A549 (cell line): ENCODE measurements around the gene RBFOX1. TPM values are rescaled to one million over a fixed set of nuclear protein-coding genes. Genes with fewer than 3 reads are reported as not detected.

ENCODE experiments used
- ATAC-seq, 2 experiments: fragments of 200-7000 bp in 1 of 2; fragments of >200 bp in 1 of 2; cut with Nextera tagmentation in 1 of 2; cut with Tn5 transposase in 1 of 2; 3 replicates each; pipeline versions ENCODE4 v1.8.0 to v1.9.1; 2018 to 2020; ENCODE audit warnings: mild to moderate bottlenecking in 1 of 2, moderate library complexity in 1 of 2
- CTCF ChIA-PET: fragments of 300-600 bp; sonication (Branson Sonifier 250); formaldehyde crosslinking; extraction: SDS; loops from one replicate; lab custom pipeline; 2021; ENCODE audit warnings: antibody characterized with exemption, inconsistent platforms; lab: Yijun Ruan, JAX
- POLR2A ChIA-PET: fragments of 350-600 bp; formaldehyde crosslinking; extraction: SDS; loops from one replicate; lab custom pipeline; 2021; ENCODE audit warnings: antibody characterized with exemption, inconsistent platforms; lab: Yijun Ruan, JAX
- DNase-seq, 2 experiments: peaks; one replicate each; pipeline versions ENCODE4 v3.0.0 to v3.0.0-alpha.2; 2011 to 2016; ENCODE audit warnings: low read depth in 1 of 2, low spot score in 1 of 2
- FAIRE-seq: peaks from 2 replicates; lab custom pipeline; 2011; peaks lifted over from hg19 to GRCh38; lab: Jason Lieb, UNC
- H3K27ac ChIP-seq, 2 experiments: fragments of >200 bp; sonication (Bioruptor Twin); formaldehyde crosslinking; 3 replicates each; pipeline ENCODE4 v1.5.1; 2016 to 2017
- H3K4me1 ChIP-seq: fragments of >200 bp; sonication (Bioruptor Twin); formaldehyde crosslinking; 3 replicates; pipeline ENCODE4 v1.6.1; 2016
- H3K4me2 ChIP-seq: fragments of >200 bp; sonication (Bioruptor Twin); formaldehyde crosslinking; 3 replicates; pipeline ENCODE4 v1.6.1; 2016
- H3K4me3 ChIP-seq: fragments of >200 bp; sonication (Bioruptor Twin); formaldehyde crosslinking; 3 replicates; pipeline ENCODE4 v1.5.1; 2016
- H3K9me3 ChIP-seq: fragments of >200 bp; sonication (Bioruptor Twin); formaldehyde crosslinking; 3 replicates; pipeline ENCODE4 v1.6.1; 2016
- BCL3 ChIP-seq: fragments of >200 bp; sonication (Bioruptor Twin); formaldehyde crosslinking; IDR thresholded peaks from 3 replicates; pipeline ENCODE4 v1.6.1; 2016
- CBX2 ChIP-seq: fragments of 200-600 bp; sonication (generic); IDR thresholded peaks from 2 replicates; pipeline ENCODE4 v1.6.1; 2016; ENCODE audit warnings: low read depth, mild to moderate bottlenecking, borderline replicate concordance
- CEBPB ChIP-seq, 2 experiments: fragments of >200 bp in 1 of 2; sonication (Bioruptor Twin) in 1 of 2; formaldehyde crosslinking in 1 of 2; IDR thresholded peaks; 2 replicates each; pipeline ENCODE4 v1.6.1; 2012 to 2016
- CHD4 ChIP-seq: fragments of 200-600 bp; sonication (generic); IDR thresholded peaks from 2 replicates; pipeline ENCODE4 v1.6.1; 2016; ENCODE audit warnings: antibody characterized with exemption, mild to moderate bottlenecking, borderline replicate concordance
- EHF ChIP-seq: fragments of 250-450 bp; sonication (Bioruptor Pico); IDR thresholded peaks from 2 replicates; pipeline ENCODE4 v1.5.0; 2020; ENCODE audit warnings: mild to moderate bottlenecking
- ELK1 ChIP-seq: fragments of 150-350 bp; IDR thresholded peaks from 2 replicates; pipeline ENCODE4 v1.6.1; 2014; ENCODE audit warnings: low read depth, mild to moderate bottlenecking, low read length
- HDAC2 ChIP-seq: fragments of 200-600 bp; sonication (generic); IDR thresholded peaks from 2 replicates; pipeline ENCODE4 v1.6.1; 2016
- HEYL ChIP-seq: fragments of 250-450 bp; sonication (Bioruptor Pico); IDR thresholded peaks from 2 replicates; pipeline ENCODE4 v1.8.0; 2021; ENCODE audit warnings: mild to moderate bottlenecking, moderate library complexity
- JUNB ChIP-seq: fragments of >200 bp; sonication (Bioruptor Twin); formaldehyde crosslinking; IDR thresholded peaks from 2 replicates; pipeline ENCODE4 v1.6.1; 2016
- KDM1A ChIP-seq: fragments of 200-600 bp; sonication (generic); IDR thresholded peaks from 2 replicates; pipeline ENCODE4 v1.6.1; 2016; ENCODE audit warnings: low read depth, mild to moderate bottlenecking
- NR3C1 ChIP-seq: fragments of >200 bp; sonication (Bioruptor Twin); formaldehyde crosslinking; IDR thresholded peaks from 3 replicates; pipeline ENCODE4 v1.6.1; 2017
- RAD21 ChIP-seq, 2 experiments: fragments of >200 bp in 1 of 2; sonication (Bioruptor Twin) in 1 of 2; formaldehyde crosslinking in 1 of 2; IDR thresholded peaks in 1 of 2; conservative IDR thresholded peaks in 1 of 2; 2 replicates in 1 of 2; 3 replicates in 1 of 2; pipeline ENCODE4 v1.6.1; 2012 to 2018; ENCODE audit warnings: inconsistent platforms in 1 of 2
- RNF2 ChIP-seq: fragments of 200-600 bp; sonication (generic); IDR thresholded peaks from 2 replicates; pipeline ENCODE4 v1.6.1; 2016; ENCODE audit warnings: low read depth, mild to moderate bottlenecking, antibody characterized with exemption, moderate library complexity, borderline replicate concordance
- SREBF2 ChIP-seq: fragments of 450-650 bp; IDR thresholded peaks from 2 replicates; pipeline ENCODE4 v1.6.1; 2014; ENCODE audit warnings: mild to moderate bottlenecking, moderate library complexity
- TP53 ChIP-seq: fragments of 250-450 bp; sonication (Bioruptor Pico); IDR thresholded peaks from 2 replicates; pipeline ENCODE4 v1.5.0; 2021; ENCODE audit warnings: mild to moderate bottlenecking, moderate library complexity
- ZSCAN20 ChIP-seq: fragments of 250-450 bp; sonication (Bioruptor Pico); IDR thresholded peaks from 2 replicates; pipeline ENCODE4 v1.8.0; 2022; ENCODE audit warnings: mild to moderate bottlenecking, moderate library complexity
- WGBS: methylation state at CpG from one replicate; pipeline ENCODE4 v1.1.6; 2017; ENCODE audit errors: missing lambda C conversion rate; 5-methylcytosine and 5-hydroxymethylcytosine counted together
- polyA plus RNA-seq, 4 experiments: library from polyadenylated mRNA; depleted of rRNA in 3 of 4; stranded (reverse); fragments of >200 nt; fragmentation: RNase III in 1 of 4; extraction: RNeasy Plus Mini Kit Qiagen cat#74134 plus additional on column Dnase treatment in 1 of 4; gene quantifications; 2 replicates in 3 of 4; 3 replicates in 1 of 4; pipeline ENCODE4 v1.2.3, GENCODE V29; 2011 to 2017
- TF ChIP-seq, protein P1 (sequence below): fragments of 200-600 bp; sonication (generic); IDR thresholded peaks from 2 replicates; pipeline ENCODE4 v1.6.1; 2016; ENCODE audit warnings: antibody characterized with exemption, mild to moderate bottlenecking, moderate library complexity

Gene RBFOX1
- polyA plus RNA-seq, 2 of the 4 experiments (the other 2 are of a cell fraction) = not detected

DNA sequence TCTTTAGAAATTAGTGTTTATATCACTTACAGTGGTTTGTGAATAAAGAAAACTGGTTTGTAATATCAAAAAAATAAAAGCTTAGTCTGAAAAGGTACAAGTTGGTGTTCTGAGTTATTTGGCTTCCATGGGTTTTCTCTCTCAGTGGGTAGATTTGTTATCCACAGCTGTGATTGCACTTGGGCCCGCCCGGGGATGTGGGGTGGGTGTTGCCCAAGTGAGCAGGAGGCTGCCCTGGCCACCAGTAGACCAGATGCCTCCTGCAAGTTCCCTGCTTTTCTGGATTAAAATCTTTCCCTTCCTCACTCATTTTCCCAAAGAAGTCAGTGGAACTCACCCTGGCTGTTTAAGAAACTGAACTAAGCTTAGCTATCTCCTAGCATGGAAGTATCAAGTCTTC lies 380.6 kb downstream of the RBFOX1 start (continued):
- TF ChIP-seq, protein P1, sequence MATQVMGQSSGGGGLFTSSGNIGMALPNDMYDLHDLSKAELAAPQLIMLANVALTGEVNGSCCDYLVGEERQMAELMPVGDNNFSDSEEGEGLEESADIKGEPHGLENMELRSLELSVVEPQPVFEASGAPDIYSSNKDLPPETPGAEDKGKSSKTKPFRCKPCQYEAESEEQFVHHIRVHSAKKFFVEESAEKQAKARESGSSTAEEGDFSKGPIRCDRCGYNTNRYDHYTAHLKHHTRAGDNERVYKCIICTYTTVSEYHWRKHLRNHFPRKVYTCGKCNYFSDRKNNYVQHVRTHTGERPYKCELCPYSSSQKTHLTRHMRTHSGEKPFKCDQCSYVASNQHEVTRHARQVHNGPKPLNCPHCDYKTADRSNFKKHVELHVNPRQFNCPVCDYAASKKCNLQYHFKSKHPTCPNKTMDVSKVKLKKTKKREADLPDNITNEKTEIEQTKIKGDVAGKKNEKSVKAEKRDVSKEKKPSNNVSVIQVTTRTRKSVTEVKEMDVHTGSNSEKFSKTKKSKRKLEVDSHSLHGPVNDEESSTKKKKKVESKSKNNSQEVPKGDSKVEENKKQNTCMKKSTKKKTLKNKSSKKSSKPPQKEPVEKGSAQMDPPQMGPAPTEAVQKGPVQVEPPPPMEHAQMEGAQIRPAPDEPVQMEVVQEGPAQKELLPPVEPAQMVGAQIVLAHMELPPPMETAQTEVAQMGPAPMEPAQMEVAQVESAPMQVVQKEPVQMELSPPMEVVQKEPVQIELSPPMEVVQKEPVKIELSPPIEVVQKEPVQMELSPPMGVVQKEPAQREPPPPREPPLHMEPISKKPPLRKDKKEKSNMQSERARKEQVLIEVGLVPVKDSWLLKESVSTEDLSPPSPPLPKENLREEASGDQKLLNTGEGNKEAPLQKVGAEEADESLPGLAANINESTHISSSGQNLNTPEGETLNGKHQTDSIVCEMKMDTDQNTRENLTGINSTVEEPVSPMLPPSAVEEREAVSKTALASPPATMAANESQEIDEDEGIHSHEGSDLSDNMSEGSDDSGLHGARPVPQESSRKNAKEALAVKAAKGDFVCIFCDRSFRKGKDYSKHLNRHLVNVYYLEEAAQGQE = no peak
- no peak for TF ChIP-seq HEYL (CRISPR knock-in tag)
- no peak for TF ChIP-seq ELK1
- no peak for TF ChIP-seq HDAC2
- no peak for TF ChIP-seq ZSCAN20 (CRISPR knock-in tag)
- TF ChIP-seq RNF2 = no peak

GRCh38 chr16:7714775-7715174 lies 382.1 kb downstream of the RBFOX1 start:
- DNase-seq (no peak), FAIRE-seq (no peak), ATAC-seq (no peak)
- no peak overlapping the region for H3K27ac ChIP-seq
- TF ChIP-seq JUNB = no peak
- TF ChIP-seq EHF = no peak
- TF ChIP-seq RAD21 (conservative IDR thresholded peaks at IDR 0.05 in 1 of 2, IDR thresholded peaks at IDR 0.05 in 1 of 2) = no peak
- no peak for TF ChIP-seq SREBF2
- TF ChIP-seq CBX2 = no peak
- no peak overlapping the region for H3K4me2 ChIP-seq
- no peaks in the 10 kb centered on the region for H3K4me1 ChIP-seq
- WGBS = 7% methylated on average over 2 of the region's 2 CpGs
- H3K4me3 ChIP-seq = no peak overlapping the region
- POLR2A ChIA-PET = no interaction called here
- H3K9me3 ChIP-seq = no peaks in the 10 kb centered on the region
- CTCF ChIA-PET = no interaction called here

DNA sequence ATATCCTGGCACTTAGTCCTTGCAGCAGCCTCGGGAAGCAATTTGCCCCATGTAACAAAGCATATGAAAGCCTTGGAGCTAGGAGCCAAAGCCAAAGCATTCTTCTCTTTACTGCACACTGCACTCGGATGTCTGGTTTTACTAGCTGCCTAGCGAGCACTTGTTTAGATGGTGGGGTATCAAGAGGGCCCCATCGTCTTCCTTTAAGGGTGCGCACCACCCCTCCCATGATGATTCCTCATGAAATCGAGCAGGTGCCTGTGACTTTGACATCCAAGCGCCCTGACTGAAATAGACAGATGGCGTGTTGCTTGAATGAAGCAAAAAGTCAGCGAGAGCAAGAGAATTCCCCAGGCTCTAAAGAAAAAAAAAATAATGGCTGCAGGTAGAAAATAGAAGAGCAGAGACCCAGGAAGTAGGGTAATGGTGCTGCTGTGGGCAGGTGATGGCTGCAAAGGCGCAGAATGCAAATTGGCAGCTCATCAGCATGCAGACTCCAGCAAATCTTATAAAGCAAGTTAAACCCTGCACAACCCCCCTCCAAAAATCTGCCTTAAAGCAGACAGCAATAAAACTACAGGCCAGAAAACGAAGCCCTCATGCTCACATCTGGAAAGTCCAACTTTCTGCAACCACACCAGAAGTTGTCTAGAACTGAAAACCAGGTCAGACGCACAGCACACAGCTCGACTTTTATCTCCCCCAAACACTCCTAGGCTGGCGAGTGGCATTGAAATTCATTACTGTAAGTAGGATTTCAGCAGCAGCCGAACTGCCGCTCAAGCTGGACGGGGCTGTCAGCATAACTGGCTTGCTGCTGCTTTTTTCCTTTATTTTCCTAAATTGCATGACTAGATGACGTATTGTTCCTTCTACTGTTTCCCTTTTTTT lies 384.3 kb downstream of the RBFOX1 start:
- H3K4me1 ChIP-seq = no peaks in the 10 kb centered on the region
- WGBS = 4% methylated on average over 18 of the region's 18 CpGs
- DNase-seq (no peak), ATAC-seq (no peak), FAIRE-seq (no peak)
- H3K27ac ChIP-seq = no peak overlapping the region
- H3K9me3 ChIP-seq = no peaks in the 10 kb centered on the region
- no peak overlapping the region for H3K4me2 ChIP-seq
- TF ChIP-seq BCL3 = no peak
- no peak for TF ChIP-seq ELK1
- no peak for TF ChIP-seq KDM1A
- TF ChIP-seq RAD21 (conservative IDR thresholded peaks at IDR 0.05 in 1 of 2, IDR thresholded peaks at IDR 0.05 in 1 of 2) = no peak
- TF ChIP-seq CHD4 = no peak
- TF ChIP-seq NR3C1 = no peak
- TF ChIP-seq CBX2 = no peak
- TF ChIP-seq, protein P1 = no peak
- TF ChIP-seq HDAC2 = no peak
- no peak for TF ChIP-seq TP53 (CRISPR knock-in tag)
- TF ChIP-seq CEBPB (IDR thresholded peaks at IDR 0.05) = no peak
- POLR2A ChIA-PET = no interaction called here
- CTCF ChIA-PET = no interaction called here
- H3K4me3 ChIP-seq = no peak overlapping the region
